Heart left ventricle (tissue), 16 donors: Measurements from ENCODE around the gene LHFPL4. TPM values are rescaled to one million over a fixed set of nuclear protein-coding genes. Genes with fewer than 3 reads are reported as not detected.

Experiments
- ATAC-seq, 4 donors: fragments of 200-7000 bp; cut with Tn5 transposase; one replicate each; pipeline ENCODE4 v1.9.1; 2020 to 2022; ENCODE audit warnings: moderate library complexity in 4 of 4, mild to moderate bottlenecking in 3 of 4, moderate number of reproducible peaks in 1 of 4
- DNase-seq, 5 donors: peaks; one replicate each; pipeline ENCODE4 v3.0.0-alpha.2; 2020
- H3K27ac ChIP-seq, 12 donors: fragments of 200-600 bp; sonication (generic) in 4 of 12; one replicate each; pipeline versions ENCODE4 v1.5.0 to v1.8.0; 2016 to 2022; ENCODE audit warnings: mild to moderate bottlenecking in 2 of 12
- H3K27me3 ChIP-seq, 9 donors: fragments of 200-600 bp; sonication (generic) in 2 of 9; one replicate each; pipeline versions ENCODE4 v1.5.1 to v1.8.0; 2016 to 2022; ENCODE audit warnings: mild to moderate bottlenecking in 3 of 9
- H3K36me3 ChIP-seq, 9 donors: fragments of 200-600 bp; sonication (generic) in 2 of 9; one replicate each; pipeline versions ENCODE4 v1.5.0 to v1.8.0; 2018 to 2022; ENCODE audit warnings: mild to moderate bottlenecking in 2 of 9
- H3K4me1 ChIP-seq, 12 donors: fragments of 200-600 bp; sonication (generic) in 4 of 12; one replicate each; pipeline versions ENCODE4 v1.5.0 to v1.8.0; 2016 to 2022; ENCODE audit warnings: mild to moderate bottlenecking in 3 of 12
- H3K4me3 ChIP-seq, 12 donors: fragments of 200-600 bp; sonication (generic) in 4 of 12; one replicate each; pipeline versions ENCODE4 v1.5.0 to v1.8.0; 2017 to 2022; ENCODE audit warnings: mild to moderate bottlenecking in 9 of 12, moderate library complexity in 4 of 12
- H3K9me3 ChIP-seq, 12 donors: fragments of 200-600 bp; sonication (generic) in 4 of 12; one replicate each; pipeline versions ENCODE4 v1.5.0 to v1.8.0; 2016 to 2022; ENCODE audit warnings: mild to moderate bottlenecking in 1 of 12
- CTCF ChIP-seq, 12 donors: fragments of 200-600 bp; sonication (generic) in 4 of 12; IDR thresholded peaks; one replicate each; pipeline versions ENCODE4 v1.5.0 to v1.8.0; 2018 to 2022; ENCODE audit warnings: antibody characterized with exemption in 12 of 12, mild to moderate bottlenecking in 5 of 12
- POLR2A ChIP-seq, 2 donors: fragments of 450-650 bp; IDR thresholded peaks; one replicate each; pipeline ENCODE4 v1.6.1; 2017; ENCODE audit warnings: antibody characterized with exemption in 2 of 2, mild to moderate bottlenecking in 2 of 2, moderate library complexity in 2 of 2
- WGBS, 4 donors: extraction: QIAGEN DNeasy Blood & Tissue Kit in 2 of 4; methylation state at CpG; one replicate each; pipeline versions ENCODE4 v1.1.5 to v1.1.7; 2013 to 2018; 5-methylcytosine and 5-hydroxymethylcytosine counted together
- intact Hi-C, 10 donors: fragments of 100-400 bp; cut with DNase I; formaldehyde crosslinking; loops; one replicate each; pipeline versions ENCODE4 v1.11.1 to v1.14.2; 2022
- polyA plus RNA-seq, 2 donors: library from polyadenylated mRNA; stranded (reverse); fragments of 200-250 nt; gene quantifications; one replicate each; pipeline ENCODE4 v1.2.3, GENCODE V29; 2013
- total RNA-seq, 9 donors: library from RNA; depleted of rRNA in 2 of 9; stranded (reverse); fragments of >200 nt in 2 of 9; fragmentation: NEBNext Ultra II Directional in 3 of 9; extraction: Animal tissue kit (Norgen Biotek cat#: 25700) in 3 of 9; gene quantifications; one replicate each; pipeline versions ENCODE4 v1.1.0 to v1.2.4, GENCODE V29; 2016 to 2023
- donor health status: ischemic (EF 13 %, LVEDD 7.1; RV severe dilation, severe dysfunction).
- donor health status: healthy with polysubstance abuse.
- donor health status: DM: no; HTN: yes; CAD: no.
- donor health status: DM: no; HTN: no; CAD: no.
- donor health status: ischemic (EF 25% LVEDD 6.9; RV normal size, moderate dysfunction).
- donor health status: ischemic (EF 25% LVEDD 5.7; RV mildly dilated, moderate dysfunction).
- donor health status: healthy.
- donor health status: DM: yes; HTN: yes; CAD: no.
- donor health status: ischemic (EF 35%, LVEDD 5.7; RV mildly dilated, moderate dysfunction).
- donor health status: nonischemic (EF 11% LVEDD 7.7; RV severe dilation, severe dysfunction).
- donor health status: DM: yes; HTN: yes; CAD: no.
- donor health status: PGD.
- donor health status: ischemic (EF 29% LVEDD 5.4; RV normal size, mild dysfunction).
- donor health status: nonischemic (EF 23%, LVEDD 6.1; RV moderate dilation, normal function).

LHFPL4 gene
- total and polyA plus RNA-seq, 11 donors: 0.08 TPM; not detected in 10

GRCh38 chr3:9552252-9552999, 1.2 kb downstream of the LHFPL4 start:
- DNase-seq: peak in 4 of 5 donors; percentile 17 to 41 (median 30)
- TF ChIP-seq POLR2A (IDR thresholded peaks at IDR 0.05) (no peak), CTCF (IDR thresholded peaks at IDR 0.05) (no peak)
- WGBS, 4 donors: 3 to 7% (median 4%) methylated on average over 47 to 57 of the region's 57 CpGs
- intact Hi-C loops: no loop called here
- Histone ChIP-seq H3K27me3 (peaks cover 10 to 66% (median 32%) of the 10 kb centered on the region in 9 donors), H3K36me3 (no peaks in the 10 kb centered on the region), H3K4me1 (peaks cover 0 to 10% (median 0%) of the 10 kb centered on the region in 12 donors), H3K4me3 (no peak overlapping the region), H3K27ac (no peak overlapping the region), H3K9me3 (no peaks in the 10 kb centered on the region)
- peak in 2 of 4 donors; percentile 24 to 34 for ATAC-seq

GRCh38 chr3:9550999-9551398, 2.6 kb downstream of the LHFPL4 start:
- Histone ChIP-seq H3K36me3 (no peaks in the 10 kb centered on the region), H3K27ac (no peak overlapping the region), H3K4me3 (no peak overlapping the region), H3K9me3 (no peaks in the 10 kb centered on the region), H3K4me1 (peaks cover 0 to 10% (median 0%) of the 10 kb centered on the region in 12 donors), H3K27me3 (peaks cover 10 to 65% (median 32%) of the 10 kb centered on the region in 9 donors)
- TF ChIP-seq POLR2A (IDR thresholded peaks at IDR 0.05): no peak
- TF ChIP-seq CTCF (IDR thresholded peaks at IDR 0.05): no peak
- ATAC-seq (no peak), DNase-seq (no peak)
- intact Hi-C loops: no loop called here
- 86 to 100% (median 90%) methylated on average over 1 of the region's 1 CpG for WGBS, 4 donors

- Histone ChIP-seq H3K36me3 (no peaks in the 10 kb centered on the region), H3K4me1 (peaks cover 0 to 10% (median 0%) of the 10 kb centered on the region in 12 donors), H3K9me3 (no peaks in the 10 kb centered on the region), H3K4me3 (no peak overlapping the region), H3K27me3 (peaks cover 10 to 52% (median 32%) of the 10 kb centered on the region in 9 donors), H3K27ac (no peak overlapping the region)
- 81 to 86% (median 83%) methylated on average over 2 of the region's 2 CpGs for WGBS, 4 donors
- ATAC-seq (no peak), DNase-seq (no peak)
- intact Hi-C loops: no loop called here
- no peak for TF ChIP-seq CTCF (IDR thresholded peaks at IDR 0.05)
- TF ChIP-seq POLR2A (IDR thresholded peaks at IDR 0.05): no peak
Observed at GRCh38 chr3:9549600-9549999, 4.0 kb downstream of the LHFPL4 start.

GRCh38 chr3:9548991-9549390, 4.6 kb downstream of the LHFPL4 start:
- H3K27me3 ChIP-seq: peaks cover 10 to 46% (median 28%) of the 10 kb centered on the region in 9 donors
- WGBS, 4 donors: 76 to 84% (median 80%) methylated on average over 5 of the region's 5 CpGs
- intact Hi-C loops: no loop called here

More at GRCh38 chr3:9548991-9549390, 4.6 kb downstream of the LHFPL4 start:
- Histone ChIP-seq H3K36me3 (no peaks in the 10 kb centered on the region), H3K27ac (no peak overlapping the region), H3K9me3 (no peaks in the 10 kb centered on the region), H3K4me1 (peaks cover 0 to 10% (median 0%) of the 10 kb centered on the region in 12 donors), H3K4me3 (no peak overlapping the region)
- DNase-seq (no peak), ATAC-seq (no peak)
- TF ChIP-seq CTCF (IDR thresholded peaks at IDR 0.05) (no peak), POLR2A (IDR thresholded peaks at IDR 0.05) (no peak)
